Dendritic cell treated with granulocyte-macrophage colony-stimulating factor and Interleukin-4, amounts not matched to agents 40 ng/mL and 50 ng/mL, for 4 days (primary cell): ENCODE results near the gene PTPN3.
"Not testable (repeated sequence)": the region's sequence is repeated elsewhere in the genome, so short reads cannot be mapped to it uniquely, and the experiment has no call there.

Source experiments
- H3K27ac Mint-ChIP-seq: one replicate; pipeline ENCODE4 v1.8.0; 2022; ENCODE audit warnings: mild to moderate bottlenecking, mixed read lengths
- H3K27me3 Mint-ChIP-seq: one replicate; pipeline ENCODE4 v1.8.0; 2022; ENCODE audit warnings: mild to moderate bottlenecking, mixed read lengths
- H3K36me3 Mint-ChIP-seq: one replicate; pipeline ENCODE4 v1.8.0; 2022; ENCODE audit warnings: low read depth, mixed read lengths
- H3K4me1 Mint-ChIP-seq: one replicate; pipeline ENCODE4 v1.8.0; 2022; ENCODE audit warnings: low read depth, mixed read lengths
- H3K4me3 Mint-ChIP-seq: one replicate; pipeline ENCODE4 v1.8.0; 2022; ENCODE audit warnings: mild to moderate bottlenecking, moderate library complexity, mixed read lengths
- H3K9me3 Mint-ChIP-seq: one replicate; pipeline ENCODE4 v1.8.0; 2022; ENCODE audit warnings: mixed read lengths
- intact Hi-C: fragments of 100-400 bp; cut with micrococcal nuclease; formaldehyde crosslinking; loops from one replicate; pipeline ENCODE4 v1.15.0; 2022

Gene PTPN3

DNA sequence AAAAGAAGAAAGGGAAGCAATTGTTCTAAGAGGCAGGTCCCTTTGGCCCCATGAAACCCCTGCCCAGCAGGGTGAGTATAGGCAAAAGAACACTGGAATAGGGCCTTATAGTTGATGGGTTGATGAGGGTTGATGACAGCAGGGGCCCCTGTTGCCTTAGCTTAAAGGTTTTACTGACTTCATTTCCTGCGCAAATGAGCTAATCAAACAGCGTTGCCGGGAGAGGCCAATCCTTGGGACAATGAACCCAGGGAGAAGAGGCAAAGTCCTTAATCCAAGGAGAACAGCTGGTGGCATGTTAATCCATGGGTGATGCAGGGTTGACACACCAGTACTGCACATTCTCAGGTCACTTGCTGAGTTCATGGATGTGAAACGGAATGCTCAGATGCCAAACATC lies 155.2 kb downstream of the PTPN3 start:
- Mint-ChIP-seq H3K4me1 (no peaks in the 10 kb centered on the region), H3K9me3 (no peaks in the 10 kb centered on the region), H3K36me3 (no peaks in the 10 kb centered on the region), H3K4me3 (no peak overlapping the region), H3K27me3 (peaks cover 8% of the 10 kb centered on the region), H3K27ac (no peak overlapping the region)
- intact Hi-C loops = no loop called here

DNA sequence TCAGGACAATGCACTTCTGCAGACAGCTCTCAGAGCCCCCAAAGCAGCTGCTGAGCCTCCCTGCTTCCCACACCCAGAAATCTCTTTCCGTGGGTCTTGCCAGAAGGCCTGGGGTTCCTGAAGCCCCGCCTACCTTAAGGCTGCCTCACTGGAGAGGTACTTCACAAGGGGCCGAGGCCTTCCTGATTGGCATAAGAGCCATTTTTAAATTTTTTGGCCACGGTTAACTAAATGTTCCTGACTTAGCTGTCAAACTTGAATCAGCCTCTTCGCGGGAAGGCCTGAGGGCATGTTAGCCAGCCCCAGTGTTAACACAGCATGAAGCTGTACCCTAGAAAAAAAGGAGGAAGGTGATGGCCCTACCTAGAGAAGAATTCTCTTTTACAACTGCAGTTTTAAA lies 156.5 kb downstream of the PTPN3 start:
- no peaks in the 10 kb centered on the region for H3K36me3 Mint-ChIP-seq
- H3K27ac Mint-ChIP-seq = no peak overlapping the region
- no peak overlapping the region for H3K4me3 Mint-ChIP-seq
- H3K27me3 Mint-ChIP-seq = peaks cover 13% of the 10 kb centered on the region
- H3K4me1 Mint-ChIP-seq = no peaks in the 10 kb centered on the region
- intact Hi-C loops = no loop called here
- no peaks in the 10 kb centered on the region for H3K9me3 Mint-ChIP-seq

DNA sequence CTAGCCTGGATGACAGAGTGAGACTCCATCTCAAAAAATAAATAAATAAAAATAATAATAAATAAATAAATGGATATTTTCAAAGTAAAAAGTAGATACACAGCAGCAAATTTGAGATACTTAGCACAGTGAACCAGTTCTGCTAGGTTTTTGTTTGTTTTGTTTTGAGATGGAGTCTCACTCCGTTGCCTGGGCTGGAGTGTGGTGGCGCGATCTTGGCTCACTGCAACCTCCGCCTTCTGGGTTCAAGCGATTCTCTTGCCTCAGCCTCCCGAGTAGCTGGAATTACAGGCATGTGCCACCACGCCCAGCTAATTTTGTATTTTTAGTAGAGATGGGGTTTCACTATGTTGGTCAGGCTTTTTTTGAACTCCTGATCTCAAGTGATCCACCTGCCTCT lies 157.1 kb downstream of the PTPN3 start:
- H3K4me3 Mint-ChIP-seq, H3K9me3 Mint-ChIP-seq, H3K4me1 Mint-ChIP-seq, H3K27ac Mint-ChIP-seq, H3K36me3 Mint-ChIP-seq, intact Hi-C loops: not testable (repeated sequence)
- peaks cover 13% of the 10 kb centered on the region for H3K27me3 Mint-ChIP-seq

DNA sequence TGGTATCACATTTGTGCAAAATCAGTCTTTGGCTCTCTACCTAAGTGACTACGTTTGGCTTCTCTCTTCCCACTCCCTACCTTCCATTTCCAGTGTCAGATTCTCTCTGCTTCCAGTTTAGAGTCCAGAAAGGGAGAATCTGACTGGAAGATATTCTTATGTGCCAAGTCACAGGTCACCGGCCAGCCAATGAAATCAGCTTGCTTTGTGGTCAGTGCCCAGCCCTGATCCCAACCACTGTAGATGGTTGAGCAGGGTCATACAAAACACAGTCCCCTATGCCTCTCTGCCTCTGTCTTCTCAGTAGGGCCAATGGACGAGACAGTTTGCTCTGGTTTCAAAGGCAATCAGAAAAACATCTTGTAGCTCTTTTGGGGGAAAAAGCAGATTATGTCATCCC lies 161.7 kb downstream of the PTPN3 start:
- intact Hi-C loops = no loop called here
- no peak overlapping the region for H3K4me3 Mint-ChIP-seq
- H3K4me1 Mint-ChIP-seq = no peaks in the 10 kb centered on the region

DNA sequence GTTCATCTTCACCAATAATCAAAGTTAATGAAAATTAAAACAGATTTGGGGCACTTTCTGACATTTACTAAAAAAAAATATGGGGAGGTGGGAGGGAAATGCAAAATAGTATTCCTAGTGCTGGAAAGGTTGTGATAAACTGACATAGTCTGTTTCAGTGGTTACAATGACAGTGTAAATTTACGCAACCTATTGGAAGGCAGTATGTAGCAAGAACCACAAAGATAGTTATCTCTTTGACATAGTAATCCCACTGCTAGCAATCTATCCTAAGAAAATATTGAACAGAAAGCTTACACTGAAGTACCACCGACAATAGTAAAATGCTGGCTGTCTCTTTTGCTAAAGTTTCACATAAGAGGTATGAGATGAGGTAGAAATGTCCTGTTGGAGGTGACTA lies 162.2 kb downstream of the PTPN3 start:
- Mint-ChIP-seq H3K4me1 (no peaks in the 10 kb centered on the region), H3K9me3 (no peaks in the 10 kb centered on the region), H3K4me3 (no peak overlapping the region), H3K27me3 (peaks cover 16% of the 10 kb centered on the region), H3K27ac (no peak overlapping the region), H3K36me3 (no peaks in the 10 kb centered on the region)
- intact Hi-C loops = no loop called here

More for the DNA sequence above, 161.7 kb downstream of the PTPN3 start:
- no peak overlapping the region for H3K27ac Mint-ChIP-seq
- peaks cover 16% of the 10 kb centered on the region for H3K27me3 Mint-ChIP-seq
- H3K9me3 Mint-ChIP-seq = no peaks in the 10 kb centered on the region
- H3K36me3 Mint-ChIP-seq = no peaks in the 10 kb centered on the region

DNA sequence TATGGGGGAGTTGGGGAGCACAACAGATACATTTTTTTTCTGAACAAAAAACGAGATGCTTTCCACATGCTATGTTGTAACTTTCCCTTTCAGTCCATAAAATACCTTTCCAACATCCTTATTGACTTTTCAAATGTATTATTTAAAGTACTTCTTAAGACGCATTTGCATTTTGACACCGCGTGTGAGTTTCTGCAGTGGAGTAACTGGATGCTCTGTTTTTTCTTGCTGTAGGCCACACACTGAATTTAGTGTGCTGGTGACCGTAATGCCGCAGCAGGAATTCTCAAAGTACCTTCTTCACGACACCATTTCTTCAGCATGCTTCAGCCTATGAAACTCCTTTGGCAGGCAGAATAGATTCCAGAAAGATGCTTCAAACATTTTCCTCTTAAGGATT lies 163.0 kb downstream of the PTPN3 start:
- Mint-ChIP-seq H3K36me3 (no peaks in the 10 kb centered on the region), H3K27ac (no peak overlapping the region), H3K4me3 (no peak overlapping the region), H3K27me3 (peaks cover 16% of the 10 kb centered on the region), H3K9me3 (no peaks in the 10 kb centered on the region), H3K4me1 (no peaks in the 10 kb centered on the region)
- intact Hi-C loops = no loop called here

DNA sequence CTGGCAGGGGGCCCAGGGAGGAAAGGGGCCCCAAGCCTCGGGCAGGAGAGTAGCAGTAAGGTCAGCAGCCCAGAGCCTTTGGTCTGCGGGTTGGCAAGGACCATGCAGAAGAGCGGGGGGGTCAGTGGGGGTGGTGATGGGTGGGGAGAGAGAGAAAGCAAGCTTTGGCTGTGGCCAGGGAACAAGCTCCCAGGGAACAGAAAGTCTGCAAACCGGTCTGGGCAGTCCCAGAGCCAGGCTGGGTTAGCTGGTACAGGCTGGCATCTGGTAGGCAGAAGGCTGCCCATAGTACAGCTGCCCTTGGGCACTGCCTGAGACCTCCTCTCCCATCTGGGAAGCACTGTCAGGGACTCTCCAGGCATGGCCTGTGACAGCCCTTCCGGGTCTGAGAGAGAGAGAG lies 166.8 kb downstream of the PTPN3 start:
- no peak overlapping the region for H3K27ac Mint-ChIP-seq
- intact Hi-C loops = no loop called here
- no peaks in the 10 kb centered on the region for H3K4me1 Mint-ChIP-seq
- H3K36me3 Mint-ChIP-seq = no peaks in the 10 kb centered on the region
- H3K27me3 Mint-ChIP-seq = peaks cover 28% of the 10 kb centered on the region
- no peak overlapping the region for H3K4me3 Mint-ChIP-seq
- H3K9me3 Mint-ChIP-seq = no peaks in the 10 kb centered on the region

DNA sequence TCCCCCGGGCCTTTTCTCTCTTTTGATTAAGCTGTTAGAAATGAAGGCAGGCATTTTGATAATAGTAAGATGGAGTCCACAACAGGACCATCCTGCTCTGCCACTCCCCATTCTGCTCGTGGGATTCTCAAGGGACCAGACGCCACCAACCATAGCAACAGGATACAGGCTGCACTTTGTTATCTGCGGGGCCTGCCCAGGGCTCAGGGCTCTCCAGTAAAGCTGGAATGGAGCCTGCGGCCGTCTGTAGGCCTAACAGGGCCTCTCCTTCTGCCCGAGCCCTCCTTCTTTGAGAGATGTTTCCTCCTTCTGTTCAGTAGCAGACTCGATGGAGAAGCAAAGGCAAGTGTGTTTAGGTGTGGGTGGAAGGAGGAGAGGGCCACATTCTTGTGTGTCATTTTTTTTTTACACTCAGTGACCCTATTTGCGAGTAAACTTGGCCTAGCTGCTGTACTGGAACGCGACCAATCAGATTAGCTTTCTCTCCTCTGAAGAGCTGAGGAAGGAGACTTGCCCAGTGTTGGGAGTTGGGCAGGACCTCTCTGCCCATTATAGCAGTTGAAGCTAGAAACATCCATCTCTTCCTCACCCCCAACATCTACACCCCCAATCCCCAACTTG lies 168.4 kb downstream of the PTPN3 start:
- H3K27ac Mint-ChIP-seq = no peak overlapping the region
- no peak overlapping the region for H3K4me3 Mint-ChIP-seq
- H3K4me1 Mint-ChIP-seq = no peaks in the 10 kb centered on the region
- H3K27me3 Mint-ChIP-seq = peaks cover 36% of the 10 kb centered on the region
- intact Hi-C loops = no loop called here
- H3K36me3 Mint-ChIP-seq = no peaks in the 10 kb centered on the region
- no peaks in the 10 kb centered on the region for H3K9me3 Mint-ChIP-seq

DNA sequence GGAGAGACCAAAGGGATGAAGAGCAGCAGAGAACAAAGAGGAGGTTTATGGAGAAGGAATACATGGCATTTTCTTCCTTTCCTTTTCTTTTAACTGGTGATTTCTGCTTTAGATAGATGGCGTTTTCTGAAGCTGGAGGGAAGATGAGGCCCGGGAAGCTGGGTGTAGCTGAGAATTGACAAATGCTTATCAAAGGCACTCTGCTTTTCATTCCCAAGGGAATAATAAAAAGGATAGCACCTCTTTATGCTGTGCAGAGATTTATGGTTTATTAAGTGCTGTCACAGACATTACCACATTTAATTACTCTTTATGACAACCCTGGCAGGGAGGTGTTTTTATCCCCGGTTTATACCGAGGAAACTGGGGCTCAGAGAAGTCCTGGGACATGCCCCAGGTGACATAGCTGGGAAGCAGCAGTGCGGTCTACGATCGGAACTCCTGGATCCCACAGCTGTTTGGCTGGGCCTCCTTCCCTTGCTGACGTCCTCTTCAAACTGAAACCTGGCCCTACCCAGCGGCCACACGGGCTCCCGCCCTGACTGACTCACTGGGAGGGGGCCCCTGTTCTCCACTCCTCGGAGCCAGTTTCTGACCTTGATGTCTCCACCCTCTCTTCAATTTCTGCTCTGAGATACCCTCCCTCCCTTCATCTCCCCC lies 169.0 kb downstream of the PTPN3 start:
- Mint-ChIP-seq H3K27me3 (peaks cover 36% of the 10 kb centered on the region), H3K4me1 (no peaks in the 10 kb centered on the region)
- intact Hi-C loops = no loop called here

More for the DNA sequence above, 169.0 kb downstream of the PTPN3 start:
- Mint-ChIP-seq H3K27ac (no peak overlapping the region), H3K4me3 (no peak overlapping the region), H3K9me3 (no peaks in the 10 kb centered on the region), H3K36me3 (no peaks in the 10 kb centered on the region)
